DOHH2 (cell line): ENCODE measurements around the gene DYNLT5.

ENCODE experiments used
- CTCF ChIP-seq: fragments of 200-600 bp; sonication (generic); IDR thresholded peaks from one replicate; pipeline ENCODE4 v1.5.1; 2014; ENCODE audit warnings: antibody characterized with exemption, mild to moderate bottlenecking, low read depth, low read length; ENCODE audit not compliant: poor library complexity, severe bottlenecking
- EZH2phosphoT487 ChIP-seq: fragments of 200-600 bp; sonication (generic); IDR thresholded peaks from 2 replicates; pipeline ENCODE4 v1.6.1; 2017; ENCODE audit warnings: borderline replicate concordance, mild to moderate bottlenecking, antibody characterized with exemption, low read length, moderate library complexity, mixed read lengths

GRCh38 chr1:66775646-66776045, 23.4 kb downstream of the DYNLT5 start:
- no peak for TF ChIP-seq EZH2phosphoT487
- no peak for TF ChIP-seq CTCF
